K562 (cell line): ENCODE measurements around the gene PRKACB. TPM values are rescaled to one million over a fixed set of nuclear protein-coding genes. Genes with fewer than 3 reads are reported as not detected.

Experiments used
- ATAC-seq: fragments of 200-7000 bp; cut with Tn5 transposase; 3 replicates; pipeline ENCODE4 v1.9.1; 2020; ENCODE audit warnings: moderate library complexity
- BruUV-seq: library from RNA; stranded (reverse); fragments of 400-500 nt; replicated peaks from 2 replicates; lab custom pipeline; 2021; lab: Mats Ljungman, UMichigan
- CTCF ChIA-PET: fragments of 300-600 bp; formaldehyde crosslinking; extraction: SDS; loops from one replicate; lab custom pipeline; 2021; ENCODE audit warnings: low intra/inter-chr PET ratio; lab: Yijun Ruan, JAX
- POLR2A ChIA-PET: fragments of 300-600, 350-650 bp; sonication (Branson Sonifier 250); formaldehyde crosslinking; extraction: SDS; loops from one replicate; lab custom pipeline; 2021; ENCODE audit warnings: antibody characterized with exemption, inconsistent platforms; lab: Yijun Ruan, JAX
- DNase-seq, 4 experiments: peaks; one replicate each; pipeline versions ENCODE4 v3.0.0 to v3.0.0-alpha.2; 2011 to 2018; ENCODE audit warnings: low spot score in 3 of 4, mixed read lengths in 3 of 4; ENCODE audit errors: extremely low read depth in 1 of 4
- FAIRE-seq: peaks from 2 replicates; lab custom pipeline; 2011; peaks lifted over from hg19 to GRCh38; lab: Jason Lieb, UNC
- H2AFZ ChIP-seq: 2 replicates; pipeline ENCODE4 v1.6.0; 2011; ENCODE audit warnings: low read depth, low read length, control low read depth, inconsistent platforms
- H3K27ac ChIP-seq: fragments of 200-600 bp; 3 replicates; pipeline ENCODE4 v1.8.0; 2011; ENCODE audit warnings: low read depth, mild to moderate bottlenecking, control low read depth, inconsistent platforms, low read length, moderate library complexity, mixed read lengths; ENCODE audit errors: extremely low read depth
- H3K27me3 ChIP-seq, 2 experiments: fragments of 300-600 bp in 1 of 2; 2 replicates in 1 of 2; 3 replicates in 1 of 2; pipeline versions ENCODE4 v1.6.0 to v1.8.0; 2011; ENCODE audit warnings: inconsistent platforms in 2 of 2, low read length in 2 of 2, mild to moderate bottlenecking in 1 of 2, mixed read lengths in 1 of 2, moderate library complexity in 1 of 2; ENCODE audit not compliant: control insufficient read depth in 2 of 2, insufficient read depth in 2 of 2
- H3K36me3 ChIP-seq: fragments of 300-600 bp; 3 replicates; pipeline ENCODE4 v1.8.0; 2011; ENCODE audit warnings: mild to moderate bottlenecking, low read length, inconsistent platforms; ENCODE audit not compliant: control insufficient read depth, insufficient read depth
- H3K4me1 ChIP-seq, 2 experiments: fragments of 200-600 bp in 1 of 2; replicated peaks in 1 of 2; 2 replicates in 1 of 2; 3 replicates in 1 of 2; pipeline versions ENCODE4 v1.5.1 to v1.8.0; 2011; ENCODE audit warnings: inconsistent platforms in 2 of 2, low read length in 2 of 2, mild to moderate bottlenecking in 1 of 2, mixed read lengths in 1 of 2, moderate library complexity in 1 of 2; ENCODE audit not compliant: control insufficient read depth in 2 of 2, insufficient read depth in 2 of 2
- H3K4me2 ChIP-seq: 2 replicates; pipeline ENCODE4 v1.6.1; 2011; ENCODE audit warnings: low read length, control low read depth, inconsistent platforms, mixed read lengths; ENCODE audit not compliant: insufficient read depth
- H3K4me3 ChIP-seq: fragments of 200-600 bp; sonication (generic), shearing (Covaris generic); 2 replicates; pipeline ENCODE4 v1.5.1; 2016; ENCODE audit warnings: control low read depth, inconsistent platforms
- H3K79me2 ChIP-seq: fragments of 200-600 bp; 3 replicates; pipeline ENCODE4 v1.8.0; 2011; ENCODE audit warnings: low read length, inconsistent platforms; ENCODE audit not compliant: control insufficient read depth, insufficient read depth
- H3K9ac ChIP-seq, 2 experiments: 2 replicates each; pipeline versions ENCODE4 v1.6.0 to v1.6.1; 2011; ENCODE audit warnings: low read depth in 2 of 2, low read length in 2 of 2, control low read depth in 1 of 2, inconsistent platforms in 1 of 2, mild to moderate bottlenecking in 1 of 2, mixed read lengths in 1 of 2; ENCODE audit not compliant: insufficient read depth in 1 of 2
- H3K9me1 ChIP-seq: one replicate; pipeline ENCODE4 v1.6.0; 2011; ENCODE audit warnings: inconsistent platforms, mild to moderate bottlenecking, low read length, moderate library complexity; ENCODE audit not compliant: control insufficient read depth, insufficient read depth
- H3K9me3 ChIP-seq: replicated peaks from 2 replicates; pipeline ENCODE4 v1.5.1; 2011; ENCODE audit warnings: low read depth, low read length, inconsistent platforms; ENCODE audit not compliant: control insufficient read depth, insufficient read depth
- H4K20me1 ChIP-seq: replicated peaks from 2 replicates; pipeline ENCODE4 v1.6.1; 2011; ENCODE audit warnings: low read length, inconsistent platforms, mixed read lengths; ENCODE audit not compliant: control insufficient read depth, insufficient read depth
- SOX6 ChIP-seq: fragments of 450-650 bp; IDR thresholded peaks from 2 replicates; pipeline ENCODE4 v1.6.1; 2014; ENCODE audit warnings: mild to moderate bottlenecking
- SRSF1 ChIP-seq: fragments of 200-400 bp; formaldehyde crosslinking; IDR thresholded peaks from 2 replicates; pipeline ENCODE4 v1.6.1; 2017; ENCODE audit warnings: mild to moderate bottlenecking, low read depth, low read length, moderate library complexity
- SRSF7 ChIP-seq: fragments of 200-400 bp; formaldehyde crosslinking; optimal IDR thresholded peaks from 2 replicates; pipeline ENCODE3; 2017; ENCODE audit warnings: mild to moderate bottlenecking, low read depth, low read length
- ZNF23 ChIP-seq: fragments of 250-450 bp; sonication (Bioruptor Pico); IDR thresholded peaks from 2 replicates; pipeline ENCODE4 v1.4.0; 2020; ENCODE audit warnings: mild to moderate bottlenecking
- ZNF764 ChIP-seq: fragments of 250-450 bp; sonication (Bioruptor Pico); IDR thresholded peaks from 2 replicates; pipeline ENCODE4 v1.4.0; 2020; ENCODE audit warnings: low read depth, mild to moderate bottlenecking, moderate library complexity
- WGBS: fragments of 100-300 bp; shearing (Covaris generic); methylation state at CpG from one replicate; pipeline ENCODE4 v1.1.6; 2016; ENCODE audit warnings: low coverage, mixed read lengths; ENCODE audit not compliant: insufficient coverage; ENCODE audit errors: missing lambda C conversion rate; 5-methylcytosine and 5-hydroxymethylcytosine counted together
- in situ Hi-C: fragments of 300-500 bp; cut with MboI; formaldehyde crosslinking; loops from 4 replicates; pipeline ENCODE4 v1.15.0; 2018; ENCODE audit warnings: inconsistent platforms, mixed read lengths
- intact Hi-C: fragments of 100-400 bp; cut with micrococcal nuclease; formaldehyde crosslinking; loops from 2 replicates; pipeline ENCODE4 v1.14.2; 2022
- polyA plus RNA-seq, 8 experiments: library from polyadenylated mRNA; depleted of rRNA in 4 of 8; stranded (reverse) in 5 of 8; unstranded in 3 of 8; fragments of >200 nt; fragmentation: Nextera tagmentation in 2 of 8; fragmentation: Illumina TruSeq in 1 of 8; extraction: Ambion mirVana in 2 of 8; extraction: Trizol in 1 of 8; gene quantifications; 2 replicates each; pipeline versions ENCODE4 v1.2.1 to v1.2.3, GENCODE V29; 2011 to 2014; ENCODE audit warnings: inconsistent platforms in 1 of 8, missing spikeins in 1 of 8
- total RNA-seq, 7 experiments: library from RNA; depleted of rRNA in 6 of 7; stranded (reverse); fragments of >200 nt in 6 of 7; fragmentation: Illumina TruSeq in 2 of 7; extraction: Trizol in 2 of 7; gene quantifications; 2 replicates each; pipeline versions ENCODE4 v1.2.1 to v1.2.3, GENCODE V29; 2011 to 2021; ENCODE audit warnings: low replicate concordance in 1 of 7
- TF ChIP-seq, protein P1 (sequence below): conservative IDR thresholded peaks from 2 replicates; pipeline ENCODE4 v1.6.1; 2011; ENCODE audit warnings: low read depth, mild to moderate bottlenecking, low read length; ENCODE audit not compliant: control insufficient read depth
- TF ChIP-seq, protein P2 (sequence below): sonication (generic); formaldehyde crosslinking; IDR thresholded peaks from 2 replicates; pipeline ENCODE4 v1.8.0; 2022; ENCODE audit warnings: mild to moderate bottlenecking, missing genetic modification reagents

Gene PRKACB
- total and polyA plus RNA-seq, 9 of the 15 experiments (the other 6 are each of a cell fraction or from before 2014, with no cell fraction given): 1.1 to 5.2 (median 2.8) TPM

DNA sequence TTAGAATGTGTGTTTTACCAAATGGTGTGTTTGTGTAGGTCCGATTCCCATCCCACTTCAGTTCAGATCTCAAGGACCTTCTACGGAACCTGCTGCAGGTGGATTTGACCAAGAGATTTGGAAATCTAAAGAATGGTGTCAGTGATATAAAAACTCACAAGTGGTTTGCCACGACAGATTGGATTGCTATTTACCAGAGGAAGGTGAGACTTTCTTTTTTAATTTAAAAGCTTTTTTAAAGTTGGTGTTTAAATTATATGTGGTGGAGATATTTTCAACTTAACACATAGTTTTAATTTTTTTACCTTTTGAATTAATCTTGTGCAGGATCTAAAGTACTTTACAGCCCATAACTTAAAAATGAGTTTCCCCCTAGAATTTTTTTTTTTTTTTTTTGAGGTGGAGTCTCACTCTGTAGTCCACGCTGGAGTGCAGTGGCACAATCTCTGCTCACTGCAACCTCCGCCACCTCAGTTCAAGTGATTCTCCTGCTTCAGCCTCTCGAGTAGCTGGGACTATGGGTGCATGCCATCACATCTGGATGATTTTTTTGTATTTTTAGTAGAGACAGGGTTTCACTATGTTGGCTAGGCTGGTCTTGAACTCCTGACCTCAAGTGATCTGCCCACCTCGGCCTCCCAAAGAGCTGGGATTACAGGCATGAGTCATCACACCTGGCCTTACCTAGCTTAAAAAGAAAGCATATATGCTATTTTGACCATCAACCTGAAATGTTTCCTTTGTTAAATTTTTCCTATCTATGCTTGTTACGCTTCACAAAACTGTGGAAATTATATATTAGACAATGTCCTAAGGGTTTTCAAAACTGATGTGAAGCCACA is 70.3 kb downstream of the PRKACB start:
- ChIA-PET CTCF (no interaction called here), POLR2A (no interaction called here)
- Histone ChIP-seq H3K4me1 (no peaks in the 10 kb centered on the region), H3K27ac (no peak overlapping the region), H4K20me1 (no peaks in the 10 kb centered on the region), H3K4me3 (no peak overlapping the region), H3K27me3 (no peaks in the 10 kb centered on the region), H3K9me1 (no peaks in the 10 kb centered on the region), H3K9me3 (no peaks in the 10 kb centered on the region), H3K4me2 (no peak overlapping the region), H3K36me3 (no peaks in the 10 kb centered on the region), H3K9ac (no peak overlapping the region), H3K79me2 (no peaks in the 10 kb centered on the region), H2AFZ (no peak overlapping the region)
- ATAC-seq: no peak
- BruUV-seq: no TSS peak
- DNase-seq: no peak
- TF ChIP-seq SRSF7: no peak
- TF ChIP-seq, protein P1, sequence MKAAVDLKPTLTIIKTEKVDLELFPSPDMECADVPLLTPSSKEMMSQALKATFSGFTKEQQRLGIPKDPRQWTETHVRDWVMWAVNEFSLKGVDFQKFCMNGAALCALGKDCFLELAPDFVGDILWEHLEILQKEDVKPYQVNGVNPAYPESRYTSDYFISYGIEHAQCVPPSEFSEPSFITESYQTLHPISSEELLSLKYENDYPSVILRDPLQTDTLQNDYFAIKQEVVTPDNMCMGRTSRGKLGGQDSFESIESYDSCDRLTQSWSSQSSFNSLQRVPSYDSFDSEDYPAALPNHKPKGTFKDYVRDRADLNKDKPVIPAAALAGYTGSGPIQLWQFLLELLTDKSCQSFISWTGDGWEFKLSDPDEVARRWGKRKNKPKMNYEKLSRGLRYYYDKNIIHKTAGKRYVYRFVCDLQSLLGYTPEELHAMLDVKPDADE: no peak
- TF ChIP-seq, protein P2, sequence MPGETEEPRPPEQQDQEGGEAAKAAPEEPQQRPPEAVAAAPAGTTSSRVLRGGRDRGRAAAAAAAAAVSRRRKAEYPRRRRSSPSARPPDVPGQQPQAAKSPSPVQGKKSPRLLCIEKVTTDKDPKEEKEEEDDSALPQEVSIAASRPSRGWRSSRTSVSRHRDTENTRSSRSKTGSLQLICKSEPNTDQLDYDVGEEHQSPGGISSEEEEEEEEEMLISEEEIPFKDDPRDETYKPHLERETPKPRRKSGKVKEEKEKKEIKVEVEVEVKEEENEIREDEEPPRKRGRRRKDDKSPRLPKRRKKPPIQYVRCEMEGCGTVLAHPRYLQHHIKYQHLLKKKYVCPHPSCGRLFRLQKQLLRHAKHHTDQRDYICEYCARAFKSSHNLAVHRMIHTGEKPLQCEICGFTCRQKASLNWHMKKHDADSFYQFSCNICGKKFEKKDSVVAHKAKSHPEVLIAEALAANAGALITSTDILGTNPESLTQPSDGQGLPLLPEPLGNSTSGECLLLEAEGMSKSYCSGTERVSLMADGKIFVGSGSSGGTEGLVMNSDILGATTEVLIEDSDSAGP: no peak
- TF ChIP-seq SOX6: no peak
- TF ChIP-seq ZNF764 (CRISPR knock-in tag): no peak
- TF ChIP-seq SRSF1: no peak
- no peak for TF ChIP-seq ZNF23
- intact Hi-C loops: no loop called here
- WGBS: 25% methylated on average over 8 of the region's 8 CpGs
- no peak for FAIRE-seq
- in situ Hi-C loops: no loop called here
